GM19455 (cell line): ENCODE data around the gene ITGA11.

ENCODE experiments used
- ATAC-seq: cut with Tn5 transposase; IDR thresholded peaks from one replicate; pipeline ENCODE4 v1.9.1; 2021; ENCODE audit not compliant: unreplicated experiment

ITGA11 gene

DNA sequence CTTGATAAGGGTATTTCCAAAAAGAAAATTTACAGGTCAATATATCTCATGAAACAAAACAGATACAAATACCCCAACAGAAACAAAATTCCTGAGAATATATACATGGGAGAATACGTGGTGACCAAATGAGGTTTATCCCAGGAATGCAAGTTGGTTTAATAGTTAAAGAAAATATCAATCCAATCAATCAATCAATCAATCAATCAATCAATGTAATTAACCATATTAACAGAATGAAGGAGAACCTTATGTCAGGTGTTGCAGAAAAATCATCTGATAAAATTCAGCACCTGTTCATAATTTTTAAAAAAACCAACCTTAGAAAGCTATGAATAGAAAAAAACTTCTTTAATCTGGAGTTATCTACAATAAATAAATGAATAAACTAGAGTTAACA lies 35.9 kb downstream of the ITGA11 start:
- ATAC-seq = no peak

- no peak for ATAC-seq
Measured at GRCh38 chr15:68391121-68391520, 40.8 kb downstream of the ITGA11 start.

DNA sequence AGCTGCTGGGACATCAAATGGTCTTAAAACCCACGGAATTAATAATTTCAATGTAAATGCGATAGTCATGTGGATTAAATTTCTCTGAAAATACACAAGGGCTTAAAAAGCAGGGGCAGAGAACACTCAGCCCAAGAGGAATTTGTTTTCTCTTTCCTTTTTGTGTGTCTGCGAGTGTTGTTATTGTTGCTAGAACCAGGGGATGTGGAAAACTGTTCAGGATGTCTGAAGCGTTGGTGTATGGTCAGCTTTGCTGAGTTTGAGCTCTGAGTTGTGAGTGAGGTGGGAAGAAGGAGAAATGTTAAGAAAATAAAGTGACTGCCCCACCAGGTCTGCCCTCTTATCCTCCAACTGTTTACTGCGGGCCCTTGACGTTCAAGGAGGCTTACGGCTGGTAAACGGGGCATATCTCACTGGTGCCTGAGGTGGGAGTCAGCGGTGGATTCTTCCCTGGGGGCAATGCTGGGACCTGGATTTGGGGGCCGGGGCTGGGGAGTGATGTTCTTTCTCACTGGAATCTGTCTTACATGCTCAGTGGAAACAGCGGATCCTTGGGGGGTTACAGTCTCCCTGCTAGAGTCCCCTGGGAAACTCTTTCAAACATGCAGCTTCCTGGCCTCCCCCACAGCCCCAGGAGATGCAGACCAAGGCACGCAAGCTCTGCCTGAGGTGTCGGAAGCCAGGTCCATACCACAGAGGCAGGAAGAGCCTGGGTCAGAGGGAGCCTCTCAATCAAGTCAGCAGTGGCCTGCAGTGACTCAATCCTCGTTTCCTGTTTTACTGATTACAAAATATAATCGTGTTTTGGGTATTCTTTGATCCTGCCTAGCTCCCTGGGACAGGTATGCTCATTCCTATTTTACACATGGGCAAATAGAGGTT lies 41.8 kb downstream of the ITGA11 start:
- no peak for ATAC-seq

DNA sequence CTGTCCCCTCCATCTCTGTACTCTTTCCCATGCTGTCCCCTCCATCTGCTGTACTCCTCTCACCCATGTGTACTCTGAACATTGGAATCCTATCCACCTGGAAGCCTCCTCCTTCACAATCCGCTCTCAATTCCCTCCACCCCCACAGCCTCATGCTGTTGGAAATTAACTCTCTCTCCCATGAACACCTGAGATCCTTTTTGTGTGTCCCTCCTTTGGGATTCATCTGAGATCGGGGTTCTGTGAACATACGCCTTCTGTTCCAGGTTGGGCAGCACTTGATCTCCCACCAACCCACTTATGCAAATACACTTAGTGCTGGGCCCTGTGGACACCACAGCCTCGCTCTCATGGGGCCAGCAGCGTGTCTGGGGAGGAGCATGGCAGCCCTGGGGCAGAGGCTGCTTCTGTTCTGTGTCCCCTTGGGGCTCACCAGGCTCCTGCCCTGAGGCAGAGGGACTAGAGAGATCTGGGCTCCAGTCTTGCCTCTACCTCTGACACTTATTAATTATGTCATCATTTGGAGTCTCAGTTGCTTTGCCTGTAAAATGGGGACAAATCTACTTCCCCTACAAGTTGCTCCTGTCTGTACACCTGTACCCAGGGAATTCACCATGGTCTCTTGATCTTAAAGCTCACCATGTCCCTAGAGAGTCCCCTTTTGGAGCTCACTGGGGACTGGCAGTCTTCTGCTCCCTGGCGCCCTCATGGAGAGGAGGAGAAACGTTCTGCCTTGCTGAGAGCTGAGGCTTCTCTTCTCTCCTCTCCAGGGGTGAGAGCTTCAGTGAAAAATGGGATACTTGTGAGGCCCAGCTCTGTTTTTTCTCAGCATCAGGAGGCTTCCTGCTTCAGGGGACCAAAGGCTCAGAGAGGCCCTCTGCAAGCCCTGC lies 42.7 kb downstream of the ITGA11 start:
- no peak for ATAC-seq

DNA sequence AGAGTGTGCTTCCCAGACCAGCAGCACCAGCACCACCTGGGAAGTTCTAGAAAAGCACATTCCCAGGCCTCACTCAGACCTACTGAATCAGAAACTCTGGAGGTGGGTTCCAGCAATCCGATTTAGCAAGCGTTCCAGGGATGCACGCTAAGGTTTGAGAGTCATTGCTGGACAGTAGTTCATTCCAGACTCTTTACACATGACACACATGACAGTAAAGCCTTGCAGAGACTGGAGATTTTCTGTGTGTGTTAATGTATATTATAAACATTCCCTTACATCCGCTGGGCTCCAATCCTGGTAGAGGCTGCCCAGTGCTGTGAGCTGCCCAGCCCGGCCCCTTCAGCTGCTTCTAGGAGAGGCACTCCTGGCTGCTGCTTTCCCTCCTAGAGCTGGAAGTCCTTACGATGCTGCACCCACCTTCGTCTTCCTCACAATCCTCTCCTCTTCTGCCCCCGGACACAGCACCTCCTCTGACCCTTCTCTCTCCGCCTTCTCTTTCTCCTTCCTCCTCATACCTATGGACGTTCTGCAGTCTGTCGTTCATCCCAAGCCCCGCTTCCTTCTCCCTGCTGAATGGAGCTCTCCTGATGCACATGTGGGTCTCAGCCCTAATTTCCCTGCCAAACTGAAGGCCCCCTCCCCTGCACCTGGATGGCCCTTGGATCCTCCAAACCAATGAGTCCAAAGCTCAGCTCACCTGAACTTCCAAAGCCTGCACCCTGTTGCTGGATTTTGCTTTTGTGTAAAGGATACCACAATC lies 44.4 kb downstream of the ITGA11 start:
- no peak for ATAC-seq

DNA sequence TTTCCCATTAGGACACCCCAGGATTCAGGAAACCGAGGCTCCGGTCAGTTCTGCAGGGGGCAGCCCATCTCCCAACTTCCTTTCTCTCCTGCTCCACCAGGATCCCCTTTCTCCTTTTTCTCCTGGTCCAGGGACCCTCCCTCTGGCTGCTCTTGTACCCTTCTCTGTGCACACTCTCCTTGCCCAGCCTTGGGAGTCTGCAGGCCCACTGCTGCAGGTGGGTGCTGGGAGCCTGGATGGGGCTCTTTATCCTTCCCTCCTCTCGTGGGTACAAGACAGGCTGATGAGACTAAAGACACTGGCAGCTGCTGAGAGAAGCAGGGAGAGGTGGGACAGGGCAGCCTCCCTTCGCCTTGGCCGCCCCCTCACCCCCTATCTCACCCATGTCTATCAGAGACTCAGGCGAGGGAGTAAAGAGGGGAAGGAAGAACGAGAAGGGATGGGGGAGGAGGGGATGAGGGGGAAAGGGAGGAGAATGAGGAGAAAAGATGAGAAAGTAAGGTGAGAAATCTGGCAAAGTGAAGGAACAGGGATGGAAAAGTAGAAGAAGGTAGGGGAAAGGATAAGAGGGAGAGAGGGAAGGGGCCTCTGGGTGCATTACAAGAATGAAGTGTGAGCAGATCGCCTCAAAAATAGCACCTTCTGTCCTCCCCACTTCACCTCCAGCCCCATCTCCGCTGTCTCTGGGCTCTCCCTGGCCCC lies 45.2 kb downstream of the ITGA11 start:
- ATAC-seq = no peak

GRCh38 chr15:68385671-68386586 lies 46.0 kb downstream of the ITGA11 start:
- ATAC-seq = no peak

GRCh38 chr15:68385240-68385561 lies 46.8 kb downstream of the ITGA11 start:
- ATAC-seq = no peak

- no peak for ATAC-seq
Measured at GRCh38 chr15:68384451-68385239, 47.3 kb downstream of the ITGA11 start.

DNA sequence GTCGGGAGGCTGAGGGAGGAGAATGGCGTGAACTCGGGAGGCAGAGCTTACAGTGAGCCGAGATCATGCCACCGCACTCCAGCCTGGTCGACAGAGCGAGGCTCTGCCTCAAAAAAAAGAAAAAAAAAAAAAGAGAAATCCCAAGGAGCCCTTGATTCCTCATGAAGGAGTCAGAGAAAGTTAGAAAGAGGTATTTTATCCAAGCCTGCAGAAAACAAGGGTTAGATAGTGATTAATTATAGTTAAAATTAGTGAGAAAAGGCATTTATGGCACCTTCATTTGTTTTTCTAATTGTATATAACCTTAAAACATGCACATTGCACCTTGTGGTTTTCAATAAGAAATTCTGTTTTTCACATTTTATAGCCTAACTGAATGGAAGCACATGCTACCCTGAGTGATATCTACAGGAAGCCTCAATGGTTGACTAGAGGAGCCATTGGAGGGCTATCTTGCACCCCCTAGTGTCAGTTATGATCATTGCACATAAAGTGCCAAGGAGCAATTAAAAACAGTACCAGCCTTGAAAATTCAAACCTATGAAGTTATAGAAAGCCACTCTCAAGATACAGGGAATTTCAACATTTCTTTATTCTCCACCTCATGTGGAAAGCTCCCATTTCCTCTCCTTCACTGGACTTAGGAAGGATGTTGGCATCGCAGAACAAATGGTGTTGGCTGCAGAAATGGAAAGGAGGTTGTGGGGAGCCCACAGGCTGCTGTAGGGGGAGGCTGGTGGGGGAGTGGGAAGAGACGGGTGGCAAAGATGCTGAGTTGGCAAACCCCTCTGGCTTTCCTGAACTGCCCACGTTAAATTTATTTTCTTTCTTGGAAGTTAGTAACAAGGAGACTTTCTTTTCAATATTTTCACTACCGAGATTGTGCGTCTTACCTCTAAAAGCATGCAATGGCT lies 48.5 kb downstream of the ITGA11 start:
- ATAC-seq = no peak

- ATAC-seq = no peak
Measured at GRCh38 chr15:68382286-68383007, 49.5 kb downstream of the ITGA11 start.

DNA sequence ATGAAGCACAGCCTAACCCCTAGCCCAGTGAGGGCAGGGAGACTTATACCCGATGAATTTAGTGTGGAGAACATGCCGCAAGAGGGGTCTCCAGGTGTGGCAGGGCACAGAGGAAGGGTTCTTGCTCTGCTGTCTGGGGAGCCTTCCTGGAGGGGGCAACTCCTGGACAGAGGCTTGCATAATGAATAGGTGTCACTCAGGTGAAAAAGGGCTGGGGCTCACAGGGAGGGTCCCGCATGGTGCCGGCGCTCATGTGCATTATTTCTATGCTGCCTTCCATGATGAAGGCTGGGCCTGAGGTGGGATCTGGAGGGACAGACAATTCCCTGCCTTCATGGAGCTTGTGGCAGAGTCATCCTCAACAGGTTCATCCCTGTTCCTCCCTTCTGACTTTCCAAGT lies 51.5 kb downstream of the ITGA11 start:
- ATAC-seq = no peak

- no peak for ATAC-seq
Measured at GRCh38 chr15:68379759-68380290, 52.1 kb downstream of the ITGA11 start.

GRCh38 chr15:68379058-68379758 lies 52.8 kb downstream of the ITGA11 start:
- no peak for ATAC-seq

- ATAC-seq = no peak
Measured at GRCh38 chr15:68378595-68378994, 53.4 kb downstream of the ITGA11 start.

DNA sequence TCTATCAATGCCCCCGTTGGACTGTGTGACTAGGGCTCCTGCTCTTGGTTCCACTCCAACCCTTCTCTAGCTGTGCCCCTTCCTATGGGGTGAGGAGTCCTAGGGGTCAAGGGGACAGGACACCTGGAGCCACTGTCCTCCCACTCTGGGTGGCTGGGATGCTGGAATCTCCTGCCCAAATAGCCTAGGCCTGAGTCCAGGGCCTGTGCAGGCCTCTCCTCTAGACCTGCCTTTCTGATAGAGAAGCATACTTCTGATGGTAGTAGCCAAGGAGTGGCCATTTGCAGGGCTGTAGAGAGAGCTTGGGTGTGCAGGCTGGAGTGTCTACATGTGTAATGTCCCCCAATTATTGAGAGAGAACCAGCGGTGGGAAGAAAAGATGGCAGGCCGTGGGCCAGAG lies 54.2 kb downstream of the ITGA11 start:
- no peak for ATAC-seq
